ENCODE results near the gene KCNMA1. TPM values are rescaled to one million over a fixed set of nuclear protein-coding genes. Genes with fewer than 3 reads are reported as not detected.

KCNMA1 gene
- total and polyA plus RNA-seq, 10 donors: 9.3 to 114 (median 51.5) TPM

GRCh38 chr10:77594471-77594783, 43.2 kb downstream of the KCNMA1 start:
- intact Hi-C loops (cut with DNase I; ENCODE audit: low total_unique reads): no loop called here

GRCh38 chr10:77593771-77594470, 43.7 kb downstream of the KCNMA1 start:
- Histone ChIP-seq H3K4me3 (no peak overlapping the region), H3K36me3 (no peaks in the 10 kb centered on the region), H3K27ac (peak overlapping the region in 2 of 8 donors; percentile 35 to 53), H3K4me1 (peaks cover 0 to 12% (median 3%) of the 10 kb centered on the region in 6 donors), H3K27me3 (replicated peaks in 1 of 7) (no peaks in the 10 kb centered on the region), H3K9me3 (no peaks in the 10 kb centered on the region)
- no peak for TF ChIP-seq CTCF (IDR thresholded peaks at IDR 0.05 in 8 of 11, conservative IDR thresholded peaks at IDR 0.05 in 3 of 11)
- no peak for TF ChIP-seq POLR2A (IDR thresholded peaks at IDR 0.05)
- no peak for TF ChIP-seq POLR2AphosphoS5 (IDR thresholded peaks at IDR 0.05)
- intact Hi-C loops (cut with DNase I; ENCODE audit: low total_unique reads): no loop called here
- DNase-seq: peak; percentile 52
- 68 to 90% (median 77%) methylated on average over 7 of the region's 7 CpGs for WGBS, 5 donors

More at GRCh38 chr10:77594471-77594783, 43.2 kb downstream of the KCNMA1 start:
- H3K4me3 ChIP-seq: no peak overlapping the region
- H3K9me3 ChIP-seq: no peaks in the 10 kb centered on the region
- peaks cover 0 to 12% (median 3%) of the 10 kb centered on the region in 6 donors for H3K4me1 ChIP-seq
- peak overlapping the region in 2 of 8 donors; percentile 35 to 53 for H3K27ac ChIP-seq
- DNase-seq: no peak
- TF ChIP-seq POLR2AphosphoS5 (IDR thresholded peaks at IDR 0.05) (no peak), CTCF (IDR thresholded peaks at IDR 0.05 in 8 of 11, conservative IDR thresholded peaks at IDR 0.05 in 3 of 11) (no peak), POLR2A (IDR thresholded peaks at IDR 0.05) (no peak)
- WGBS, 5 donors: 52 to 66% (median 62%) methylated on average over 4 of the region's 4 CpGs
- H3K27me3 ChIP-seq (replicated peaks in 1 of 7): no peaks in the 10 kb centered on the region
- H3K36me3 ChIP-seq: no peaks in the 10 kb centered on the region

- intact Hi-C loops (cut with DNase I; ENCODE audit: low total_unique reads): no loop called here
- Histone ChIP-seq H3K36me3 (no peaks in the 10 kb centered on the region), H3K4me1 (peaks cover 0 to 12% (median 3%) of the 10 kb centered on the region in 6 donors), H3K27me3 (replicated peaks in 1 of 7) (no peaks in the 10 kb centered on the region), H3K4me3 (no peak overlapping the region), H3K27ac (no peak overlapping the region), H3K9me3 (no peaks in the 10 kb centered on the region)
- peak; percentile 31 for DNase-seq
- WGBS, 5 donors: 62 to 87% (median 86%) methylated on average over 5 of the region's 5 CpGs
- TF ChIP-seq CTCF (IDR thresholded peaks at IDR 0.05 in 8 of 11, conservative IDR thresholded peaks at IDR 0.05 in 3 of 11): no peak
- no peak for TF ChIP-seq POLR2A (IDR thresholded peaks at IDR 0.05)
Observed at GRCh38 chr10:77592946-77593636, 44.5 kb downstream of the KCNMA1 start.

GRCh38 chr10:77592510-77592909, 45.1 kb downstream of the KCNMA1 start:
- no peak for TF ChIP-seq POLR2A (IDR thresholded peaks at IDR 0.05)
- TF ChIP-seq CTCF (IDR thresholded peaks at IDR 0.05 in 8 of 11, conservative IDR thresholded peaks at IDR 0.05 in 3 of 11): no peak
- TF ChIP-seq POLR2AphosphoS5 (IDR thresholded peaks at IDR 0.05): no peak
- Histone ChIP-seq H3K36me3 (no peaks in the 10 kb centered on the region), H3K27ac (no peak overlapping the region), H3K4me3 (no peak overlapping the region), H3K9me3 (no peaks in the 10 kb centered on the region), H3K4me1 (peaks cover 0 to 12% (median 3%) of the 10 kb centered on the region in 6 donors), H3K27me3 (replicated peaks in 1 of 7) (no peaks in the 10 kb centered on the region)
- WGBS, 5 donors: 85 to 86% (median 86%) methylated on average over 4 of the region's 4 CpGs
- intact Hi-C loops (cut with DNase I; ENCODE audit: low total_unique reads): no loop called here
- no peak for DNase-seq
